GM19438 (cell line): ENCODE measurements around the gene DAAM2.

Experiments
- ATAC-seq: cut with Tn5 transposase; IDR thresholded peaks from one replicate; pipeline ENCODE4 v1.9.1; 2021; ENCODE audit warnings: low read depth; ENCODE audit not compliant: unreplicated experiment

Gene DAAM2

DNA sequence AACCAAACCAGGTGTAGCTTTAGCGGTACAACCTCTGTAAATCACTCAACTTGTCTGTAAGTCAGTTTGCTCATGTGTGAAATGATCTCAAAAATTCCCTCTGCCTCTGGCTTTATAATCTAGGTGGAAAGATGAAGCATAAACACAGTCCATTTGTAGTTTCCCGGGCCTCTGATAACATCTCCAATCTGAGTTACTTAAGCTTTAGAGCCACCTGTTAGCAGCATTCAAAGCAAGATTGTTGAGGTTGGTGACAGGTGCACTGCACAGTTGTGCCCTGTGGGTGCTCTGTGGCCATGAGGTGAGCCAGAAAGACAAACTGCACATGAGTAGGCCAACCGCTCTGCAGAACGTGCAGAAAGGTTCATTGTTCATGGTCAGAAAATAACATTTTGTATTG lies 88.4 kb downstream of the DAAM2 start:
- ATAC-seq, result no peak

DNA sequence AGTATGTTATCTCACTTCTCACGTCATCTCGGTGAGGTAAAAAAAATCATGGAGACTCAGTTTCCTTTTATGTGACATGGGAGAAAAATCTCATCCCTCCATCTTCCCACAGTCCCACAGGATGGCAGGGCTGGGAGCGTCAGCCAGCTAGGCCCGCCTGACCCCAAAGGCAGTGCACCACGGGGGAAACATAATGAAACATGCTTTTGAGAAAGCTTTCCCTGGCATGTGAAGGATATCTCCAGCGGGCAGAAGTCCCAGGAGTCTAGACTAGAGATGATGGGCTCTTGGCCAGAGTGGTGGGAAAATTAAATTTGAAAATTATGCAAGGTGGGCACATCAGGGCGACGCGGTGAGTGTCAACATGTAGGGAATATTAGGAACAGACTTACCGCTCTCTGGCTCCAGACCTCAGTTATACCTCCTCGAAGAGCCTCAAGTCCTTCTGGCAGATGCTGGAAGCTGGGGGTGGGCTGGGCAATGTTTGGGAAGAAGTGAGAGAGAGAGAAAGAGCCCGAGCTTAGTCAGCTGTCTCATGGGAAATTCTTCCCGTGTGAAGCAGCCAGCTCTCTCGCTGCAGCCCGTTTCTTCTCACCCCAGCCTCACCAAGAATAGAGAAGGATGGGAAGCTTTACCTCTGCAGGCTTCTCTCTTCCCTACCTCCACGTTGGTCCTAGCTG lies 89.8 kb downstream of the DAAM2 start:
- no peak for ATAC-seq

DNA sequence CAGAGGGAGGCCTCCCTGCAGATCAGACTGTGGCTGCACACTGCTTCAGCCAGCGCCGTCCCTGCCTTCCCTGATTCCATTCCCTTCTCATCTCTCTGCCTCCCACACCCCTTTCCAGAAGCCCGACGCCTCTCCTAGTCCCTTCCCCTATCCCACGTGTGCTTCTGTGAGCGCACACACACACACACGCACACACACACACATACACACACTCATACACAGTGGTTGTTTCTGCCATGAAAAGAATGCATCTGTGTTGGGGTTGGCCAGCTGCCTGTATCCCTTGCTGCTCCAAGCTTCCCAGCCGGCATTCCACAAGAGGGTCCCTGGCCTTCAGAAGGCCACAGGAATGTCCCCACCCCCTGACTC lies 90.3 kb downstream of the DAAM2 start:
- ATAC-seq, result no peak

DNA sequence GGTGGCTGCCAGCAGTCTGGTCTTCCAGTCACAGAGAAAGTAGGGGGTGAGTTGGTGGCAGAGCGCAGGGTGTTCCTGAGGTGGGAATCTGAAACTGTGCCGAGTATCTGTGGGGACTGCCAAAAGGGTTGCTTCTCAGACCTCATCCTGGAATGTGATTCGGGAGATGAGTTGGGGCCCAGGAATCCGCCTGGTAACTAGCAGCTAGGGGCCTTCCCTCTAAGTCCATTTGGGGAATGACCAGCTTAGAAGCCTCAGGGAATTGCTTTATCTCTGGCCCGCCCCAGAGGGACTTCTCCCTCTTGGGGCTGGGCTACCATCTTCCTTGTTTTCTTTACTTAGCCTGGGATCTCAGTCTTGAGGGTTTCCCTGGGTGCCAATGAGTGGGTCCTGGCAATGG lies 92.5 kb downstream of the DAAM2 start:
- no peak for ATAC-seq

DNA sequence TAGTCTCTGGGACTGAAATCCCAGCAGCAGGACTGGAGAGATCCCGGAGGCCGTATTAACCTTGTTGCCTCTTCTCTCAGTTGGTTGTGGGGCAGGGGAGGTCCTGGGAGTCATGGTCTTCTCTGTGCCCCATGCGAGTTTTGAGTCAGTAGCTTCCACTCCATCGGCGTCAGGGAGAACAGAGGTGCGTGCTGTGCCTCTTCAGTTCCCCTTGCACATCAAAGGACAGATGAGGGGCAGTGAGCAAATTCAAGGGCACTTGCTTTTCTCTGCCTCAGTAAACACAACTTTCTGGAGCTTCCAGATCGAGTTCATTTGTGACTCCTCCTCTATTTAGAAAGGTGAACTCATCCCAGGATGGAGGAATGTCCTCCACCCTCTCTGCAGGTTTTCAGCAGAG lies 93.5 kb downstream of the DAAM2 start:
- ATAC-seq, result no peak

DNA sequence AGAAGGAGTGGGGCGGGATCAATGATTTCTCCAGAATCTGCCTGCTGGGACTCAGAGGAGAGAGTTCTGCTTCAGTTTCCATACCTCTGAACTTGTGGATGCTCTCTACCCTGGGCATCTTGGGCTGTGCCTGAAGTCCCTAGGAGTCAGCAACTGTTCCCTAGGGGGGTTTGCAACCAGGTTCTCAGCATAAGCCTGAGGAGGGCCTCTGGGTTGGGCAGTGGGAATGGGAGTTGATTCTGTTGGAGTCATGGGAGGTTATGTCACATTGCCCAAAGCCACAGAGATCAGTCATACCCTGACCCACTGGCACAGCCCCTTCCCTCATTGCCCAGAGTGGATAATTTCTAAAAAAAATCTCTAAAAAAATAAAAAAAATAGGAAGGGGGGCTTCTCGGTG lies 94.7 kb downstream of the DAAM2 start:
- ATAC-seq, result no peak

DNA sequence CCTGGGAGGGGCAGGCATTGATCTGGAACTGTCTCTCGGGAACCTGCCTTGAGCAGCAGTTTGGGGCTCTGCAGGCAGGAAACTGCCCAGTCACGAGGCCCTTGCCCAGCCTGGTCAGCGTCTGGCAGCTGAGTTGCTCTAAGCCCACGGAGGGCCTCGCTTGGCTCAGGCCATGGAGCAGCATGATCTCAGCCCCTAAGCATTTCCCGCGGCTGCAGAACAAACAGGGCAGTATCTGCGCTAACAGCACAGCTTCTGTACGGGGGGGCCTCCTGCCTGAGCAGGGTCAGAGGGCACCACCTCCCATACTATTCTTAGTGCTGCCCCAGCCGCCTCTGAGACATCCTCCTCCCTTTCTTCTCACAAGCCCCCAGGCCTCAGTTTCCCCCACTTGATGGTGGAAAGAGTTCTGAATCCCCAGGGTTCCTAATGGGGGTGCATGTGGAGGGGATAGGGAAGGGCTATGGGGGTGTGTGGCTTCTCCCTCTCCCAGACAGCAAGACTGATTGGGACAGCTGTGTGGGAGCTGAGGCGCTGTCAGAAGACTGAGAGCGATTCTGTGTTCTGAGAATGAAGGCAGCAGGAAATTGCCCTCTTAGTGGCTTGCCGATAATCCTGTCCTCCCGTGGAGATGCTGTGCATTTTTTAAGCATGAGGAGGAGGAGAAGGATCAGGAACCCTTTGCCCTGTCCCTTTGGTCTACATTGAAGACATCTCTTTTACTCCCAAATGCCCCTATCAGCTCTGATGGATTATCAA lies 95.7 kb downstream of the DAAM2 start:
- no peak for ATAC-seq

DNA sequence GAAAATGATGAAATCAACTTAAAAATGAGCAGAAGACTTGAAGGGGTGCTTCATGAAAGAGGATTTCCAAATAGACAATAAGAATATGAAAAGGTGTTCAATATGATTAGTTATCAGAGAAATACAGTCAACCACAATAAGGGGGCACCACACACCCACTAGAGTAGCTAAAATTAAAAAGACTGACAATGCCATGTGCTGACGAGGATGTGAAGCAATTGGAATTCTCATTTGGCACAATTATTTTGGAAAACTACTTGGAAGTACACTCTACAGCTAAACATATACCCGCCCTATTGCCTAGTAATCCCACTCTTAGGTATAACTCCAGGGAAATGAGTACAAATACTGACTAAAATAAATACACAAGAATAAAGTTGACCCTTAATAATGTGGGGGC lies 97.1 kb downstream of the DAAM2 start:
- no peak for ATAC-seq

DNA sequence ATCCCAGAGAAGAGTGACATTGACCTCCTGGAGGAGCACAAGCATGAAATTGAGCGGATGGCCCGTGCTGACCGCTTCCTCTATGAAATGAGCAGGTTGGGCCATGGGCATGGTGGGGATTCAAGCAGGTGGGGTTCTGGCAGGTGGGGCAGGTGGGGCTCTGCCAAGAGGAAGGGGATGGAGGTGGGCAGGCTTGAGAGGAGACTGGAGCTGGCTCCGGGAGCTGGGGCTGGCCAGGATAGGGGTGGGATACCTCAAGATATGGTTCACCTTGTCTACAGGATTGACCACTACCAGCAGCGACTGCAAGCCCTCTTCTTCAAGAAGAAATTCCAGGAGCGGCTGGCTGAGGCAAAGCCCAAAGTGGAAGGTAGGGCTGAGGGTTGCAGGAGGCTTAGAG lies 99.2 kb downstream of the DAAM2 start:
- no peak for ATAC-seq

DNA sequence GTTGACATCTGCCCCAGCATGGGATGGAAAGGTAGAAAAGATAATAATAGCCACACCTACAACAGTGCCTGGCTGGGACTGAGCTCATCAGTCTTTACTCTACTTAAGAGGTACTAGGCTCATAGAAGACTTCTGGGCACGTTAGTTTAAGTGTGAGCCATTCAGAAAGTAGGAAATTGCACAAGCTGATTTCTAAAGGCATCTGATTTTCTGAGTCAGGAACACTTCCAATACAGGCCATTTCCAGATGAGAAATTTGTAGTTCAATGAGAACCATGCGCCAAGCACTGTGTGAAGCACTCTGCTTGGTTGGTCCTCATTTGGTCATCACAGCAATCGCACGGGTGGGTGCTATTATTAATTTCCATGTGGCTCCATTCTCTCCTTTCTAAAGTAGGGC lies 99.8 kb downstream of the DAAM2 start:
- no peak for ATAC-seq

DNA sequence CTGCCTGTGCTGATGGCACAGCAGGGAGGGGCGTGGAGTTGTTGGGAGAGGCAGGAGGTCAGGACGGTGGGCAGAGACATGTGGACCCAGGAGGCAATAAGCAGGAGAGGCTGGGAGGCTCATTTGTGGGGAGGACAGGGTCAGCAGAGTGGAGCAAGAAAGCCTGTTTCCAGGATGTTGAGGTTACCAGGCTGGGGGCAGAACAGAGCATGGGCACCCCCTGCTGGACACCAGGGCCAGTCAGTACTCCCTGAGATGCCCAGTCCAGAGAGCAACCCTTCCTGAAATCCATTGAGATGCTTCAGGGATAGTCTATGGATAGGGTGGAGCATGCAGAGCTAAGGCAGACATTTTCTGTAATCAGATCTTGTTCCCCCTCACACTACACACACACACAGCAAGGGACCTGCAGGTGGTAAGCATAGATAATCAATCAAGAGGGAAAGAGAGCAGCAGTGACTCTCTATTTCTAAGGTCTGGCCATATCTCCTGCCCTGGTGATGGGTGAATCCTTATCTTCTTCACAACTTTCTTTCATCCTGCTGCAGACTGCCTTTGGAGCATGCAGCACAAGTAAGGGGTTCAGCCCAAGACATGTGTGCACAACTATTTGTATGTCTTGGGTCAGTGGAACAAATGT lies 100.4 kb downstream of the DAAM2 start:
- no peak for ATAC-seq

DNA sequence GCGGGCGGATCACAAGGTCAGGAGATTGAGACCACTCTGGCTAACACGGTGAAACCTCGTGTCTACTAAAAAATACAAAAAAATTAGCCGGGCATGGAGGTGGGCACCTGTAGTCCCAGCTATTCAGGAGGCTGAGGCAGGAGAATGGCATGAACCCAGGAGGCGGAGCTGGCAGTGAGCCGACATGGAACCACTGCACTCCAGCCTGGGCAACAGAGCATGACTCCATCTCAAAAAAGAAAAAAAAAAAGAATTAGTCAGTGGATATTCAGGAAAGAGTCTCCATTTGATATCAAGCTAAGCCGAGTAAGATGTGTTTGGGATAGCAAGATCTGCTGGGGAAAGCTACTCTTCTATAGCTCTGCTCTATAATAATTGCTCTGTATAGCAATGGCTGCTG lies 101.1 kb downstream of the DAAM2 start:
- ATAC-seq, result no peak

DNA sequence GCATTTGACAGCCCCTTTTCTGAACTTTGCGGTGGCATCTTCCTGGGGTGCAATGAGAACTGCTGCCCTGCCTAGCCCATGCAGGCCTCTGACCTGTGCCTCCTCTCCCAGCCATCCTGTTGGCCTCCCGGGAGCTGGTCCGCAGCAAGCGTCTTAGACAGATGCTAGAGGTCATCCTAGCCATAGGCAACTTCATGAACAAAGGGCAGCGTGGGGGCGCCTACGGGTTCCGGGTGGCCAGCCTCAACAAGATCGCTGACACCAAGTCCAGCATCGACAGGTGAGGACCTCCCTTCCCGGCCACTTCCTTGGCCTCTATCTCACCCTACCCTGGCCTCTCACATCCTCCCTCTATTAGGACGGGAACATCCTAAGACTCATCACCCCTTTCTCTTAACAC lies 104.5 kb downstream of the DAAM2 start:
- ATAC-seq, result no peak

DNA sequence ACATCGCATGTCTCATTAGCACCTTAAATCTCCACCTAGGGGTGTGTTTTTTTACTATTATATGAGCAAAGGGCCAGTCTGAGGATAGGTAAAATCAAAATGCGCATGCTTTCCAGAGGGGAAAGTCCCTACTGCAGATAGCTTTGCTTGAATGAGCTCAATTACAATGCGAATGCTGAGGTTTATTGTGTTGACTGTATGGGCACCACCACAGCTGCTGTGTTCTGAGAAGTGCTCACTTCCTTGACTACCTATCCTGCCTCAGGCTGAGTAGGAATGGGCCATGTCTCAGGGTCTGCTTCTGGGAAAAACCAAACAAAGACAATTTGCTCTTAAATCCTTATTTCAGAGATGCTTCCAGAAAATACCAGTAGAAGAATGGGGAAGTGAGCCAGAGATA lies 105.5 kb downstream of the DAAM2 start:
- ATAC-seq, result no peak

DNA sequence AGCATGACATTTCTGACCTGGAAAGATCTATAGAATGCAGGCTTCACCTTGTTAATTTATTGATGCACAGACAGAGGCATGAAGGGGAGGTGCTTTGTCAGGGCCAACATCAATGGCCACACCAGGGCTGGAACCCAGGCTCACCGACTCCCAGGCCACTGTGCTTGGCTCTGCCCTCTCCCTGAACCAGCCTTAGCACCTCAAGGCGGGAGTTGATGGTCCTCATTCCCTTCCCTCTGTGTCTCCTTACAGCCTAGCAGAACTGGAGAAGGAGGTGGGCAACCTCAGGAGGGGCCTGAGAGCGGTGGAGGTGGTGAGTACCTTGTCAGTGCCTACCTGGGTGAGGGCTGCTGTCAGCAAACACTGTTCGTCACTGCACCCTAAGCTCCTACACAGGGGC lies 106.4 kb downstream of the DAAM2 start:
- ATAC-seq, result no peak

DNA sequence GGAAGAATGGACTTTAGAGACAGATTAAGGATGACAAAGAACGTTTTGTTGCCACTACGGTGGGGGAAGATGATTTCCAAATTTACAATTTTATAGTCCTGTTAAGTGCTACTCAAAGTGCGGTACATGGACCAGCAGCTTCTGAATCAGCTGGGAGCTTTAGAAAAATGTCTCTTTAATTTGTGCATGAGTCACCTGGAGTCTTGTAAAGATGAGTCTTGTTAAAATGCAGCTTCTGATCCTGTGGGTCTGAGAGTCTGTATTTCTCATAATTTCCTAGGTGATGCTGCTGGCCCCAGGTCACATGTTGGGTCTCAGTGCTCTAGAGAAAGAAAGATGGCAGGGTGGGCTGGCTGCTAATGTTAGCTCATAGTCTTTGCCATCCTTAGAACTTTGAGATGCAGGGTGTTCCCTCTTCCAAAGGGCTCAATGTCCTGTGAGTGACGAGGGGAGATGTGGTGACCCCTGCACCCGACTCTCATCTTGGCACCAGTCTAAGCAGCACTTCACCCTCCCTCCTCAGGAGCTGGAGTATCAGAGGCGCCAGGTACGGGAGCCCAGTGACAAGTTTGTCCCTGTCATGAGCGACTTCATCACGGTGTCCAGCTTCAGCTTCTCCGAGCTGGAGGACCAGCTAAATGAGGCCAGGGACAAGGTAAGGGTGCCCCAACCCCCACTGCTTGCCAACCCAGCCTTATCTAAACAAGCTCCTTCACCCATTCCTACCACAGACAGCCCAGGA lies 107.5 kb downstream of the DAAM2 start:
- no peak for ATAC-seq

DNA sequence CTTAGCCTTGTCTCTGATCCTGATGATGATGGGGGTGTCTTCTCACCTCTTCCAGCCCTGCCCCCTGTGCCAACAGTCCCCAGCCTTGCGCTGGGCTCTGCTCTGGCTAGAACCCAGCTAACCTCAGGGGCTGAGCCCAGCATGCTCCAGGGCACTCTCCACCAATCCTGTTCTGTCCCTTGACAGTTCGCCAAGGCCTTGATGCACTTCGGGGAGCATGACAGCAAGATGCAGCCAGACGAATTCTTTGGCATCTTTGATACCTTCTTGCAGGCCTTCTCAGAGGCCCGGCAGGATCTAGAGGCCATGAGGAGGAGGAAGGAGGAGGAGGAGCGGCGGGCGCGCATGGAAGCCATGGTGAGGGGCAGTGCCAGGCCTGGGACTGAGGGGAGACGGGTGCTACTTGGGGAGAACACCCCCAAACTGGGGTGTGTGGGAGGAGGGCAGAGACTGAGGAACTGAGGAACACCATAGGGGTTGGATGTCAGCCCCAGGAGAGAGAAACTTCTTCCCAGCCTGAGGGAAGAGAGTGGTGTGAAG lies 109.0 kb downstream of the DAAM2 start:
- ATAC-seq, result no peak

DNA sequence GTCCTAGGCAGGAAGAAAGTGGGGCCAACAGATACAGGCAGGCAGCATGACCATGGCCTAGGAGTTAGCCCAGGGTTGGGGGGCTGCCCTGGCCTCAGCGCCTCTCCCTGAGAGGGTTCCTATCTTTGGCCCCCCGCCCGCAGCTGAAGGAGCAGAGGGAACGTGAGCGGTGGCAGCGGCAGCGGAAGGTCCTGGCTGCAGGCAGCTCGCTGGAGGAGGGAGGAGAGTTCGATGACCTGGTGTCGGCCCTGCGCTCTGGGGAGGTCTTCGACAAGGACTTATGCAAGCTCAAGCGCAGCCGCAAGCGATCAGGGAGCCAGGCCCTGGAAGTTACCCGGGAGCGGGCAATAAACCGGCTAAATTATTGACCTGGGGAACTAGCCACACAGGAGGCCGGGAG lies 109.5 kb downstream of the DAAM2 start:
- no peak for ATAC-seq

DNA sequence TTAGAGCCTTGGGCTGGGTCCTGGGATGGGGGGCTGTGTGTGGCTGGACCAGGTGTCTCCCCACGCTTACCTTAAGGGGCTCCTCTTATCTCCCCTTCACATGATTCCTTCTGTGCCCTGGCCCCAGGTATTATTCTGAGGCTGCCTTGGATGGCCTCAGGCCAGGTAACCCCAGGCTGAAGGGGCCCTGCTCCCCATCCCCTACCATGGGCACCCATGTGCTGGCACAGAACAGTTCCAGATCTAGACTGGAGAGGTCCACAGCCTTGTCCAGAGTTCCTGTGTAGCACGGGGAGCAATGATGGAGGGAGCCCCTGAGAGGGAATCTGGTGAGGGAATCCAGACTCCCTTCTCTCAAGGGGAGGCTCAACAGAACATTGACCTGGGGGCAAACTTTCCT lies 110.0 kb downstream of the DAAM2 start:
- ATAC-seq, result no peak

DNA sequence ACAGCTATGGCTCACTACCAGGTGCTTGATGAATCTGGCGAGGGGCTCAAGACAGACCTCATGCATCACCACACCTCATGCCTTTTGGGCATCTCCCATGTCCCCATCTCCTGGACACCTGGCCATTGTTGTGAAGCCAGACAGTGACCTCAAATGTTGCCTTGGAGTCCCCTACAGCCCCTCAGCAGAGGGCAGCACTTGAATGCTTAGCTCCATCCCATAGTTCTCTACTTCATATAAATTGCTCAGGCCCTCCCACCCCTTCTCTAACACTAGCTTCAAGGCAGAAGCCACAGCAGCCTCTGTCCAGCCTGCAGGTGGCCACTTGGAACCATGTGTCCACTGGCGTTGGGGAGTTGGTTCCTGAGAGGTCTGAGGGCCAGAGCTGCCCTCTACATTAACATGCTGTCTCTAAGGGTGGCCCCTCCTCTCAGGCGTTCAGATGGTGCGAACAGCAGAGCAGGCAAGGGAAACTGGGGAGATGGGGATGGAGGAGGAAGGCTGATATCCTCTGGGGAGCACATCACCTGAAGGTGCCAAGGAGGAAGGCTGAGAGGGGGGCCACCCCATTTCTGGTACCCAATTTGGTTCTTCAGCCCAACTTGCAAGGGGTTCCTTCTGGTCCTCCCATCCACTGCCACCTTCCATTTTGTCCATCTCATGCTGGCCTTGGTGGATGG lies 110.8 kb downstream of the DAAM2 start:
- no peak for ATAC-seq

DNA sequence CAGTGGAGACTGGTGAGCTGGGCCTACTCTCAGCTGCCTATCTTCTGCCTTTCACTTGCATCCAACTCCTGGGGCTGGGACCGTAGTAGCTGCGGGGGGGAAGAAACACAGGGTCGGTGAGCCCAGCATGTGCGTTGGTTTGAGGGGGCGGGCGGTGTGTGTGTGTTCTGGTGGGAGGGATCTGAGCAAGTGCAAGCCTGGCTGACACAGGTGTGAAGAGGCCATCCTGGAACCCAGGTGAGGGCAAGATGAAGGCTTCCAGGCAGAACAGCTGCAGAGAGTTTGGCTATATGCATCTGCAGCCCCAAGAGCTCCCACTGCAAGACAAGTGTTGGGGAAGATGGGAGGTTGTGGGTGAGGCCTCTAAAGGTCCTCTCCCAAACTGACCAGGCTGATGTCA lies 111.5 kb downstream of the DAAM2 start:
- ATAC-seq, result no peak
